ENCODE measurements around the gene DTNBP1. TPM values are rescaled to one million over a fixed set of nuclear protein-coding genes. Genes with fewer than 3 reads are reported as not detected.
A peak's percentile ranks its signal among the peaks of the same experiment; 100 is the strongest.

The DTNBP1 gene
- total RNA-seq, 2 experiments from 2014 or later = 9.8 to 28.0 TPM

DNA sequence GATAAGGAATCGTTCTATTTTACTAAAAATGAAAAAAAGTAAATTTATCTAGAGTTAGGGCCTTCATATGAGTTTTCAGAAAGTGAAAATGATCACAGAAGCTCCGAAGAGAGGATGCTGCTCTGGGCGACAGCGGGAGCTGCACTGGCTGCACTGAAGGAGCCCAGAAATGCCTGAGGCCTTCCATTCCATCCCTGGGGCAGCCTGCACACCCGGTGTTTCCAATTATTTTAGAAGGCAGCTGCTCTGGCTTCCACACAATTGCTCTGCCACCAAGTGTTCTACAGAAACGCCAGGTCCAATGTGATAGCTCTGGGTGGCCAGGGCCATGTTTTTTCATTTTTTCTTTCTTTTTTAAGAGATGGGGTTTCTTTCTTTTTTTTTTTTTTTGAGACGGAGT lies 3.6 kb downstream of the DTNBP1 start:
- Histone ChIP-seq H3K9me3 (ENCODE audit: low read length) (no peaks in the 10 kb centered on the region), H3K4me2 (ENCODE audit: low read length) (peak overlapping the region; percentile 67), H3K4me1 (ENCODE audit: insufficient read depth, low read length, poor library complexity, severe bottlenecking) (peaks cover 54% of the 10 kb centered on the region), H4K20me1 (ENCODE audit: insufficient read depth, low read length) (no peaks in the 10 kb centered on the region), H3K4me3 (ENCODE audit: low read depth, low read length, poor library complexity, severe bottlenecking) (no peak overlapping the region), H3K79me2 (ENCODE audit: insufficient read depth, low read depth, low read length) (peaks cover 51% of the 10 kb centered on the region; the same call in 1 of the 2 replicates), H3K27ac (ENCODE audit: low read depth, low read length, poor library complexity, severe bottlenecking) (peak overlapping the region; percentile 75), H3K36me3 (ENCODE audit: insufficient read depth, low read length) (no peaks in the 10 kb centered on the region; the same call in 1 of the 2 replicates), H3K9me2 (ENCODE audit: insufficient read depth, low read length) (no peaks in the 10 kb centered on the region), H2AFZ (ENCODE audit: low read length) (peak overlapping the region; percentile 10; the same call in 1 of the 2 replicates)
- ChIA-PET POLR2A (interaction anchor here (0.6 to 2.3 kb wide), 9 partner anchors 9 to 825 kb away, joined by 3 to 12 read pairs (median 4); no protein-coding TSS in a partner anchor), CTCF (ENCODE audit: unreplicated experiment) (no interaction called here)
- BruUV-seq (replicated peaks) = no TSS peak
- TF ChIP-seq EZH2phosphoT487 (IDR thresholded peaks at IDR 0.05; ENCODE audit: borderline replicate concordance, low read depth, low read length) = no peak
- TF ChIP-seq CTCF (conservative IDR thresholded peaks at IDR 0.05; ENCODE audit: low read length) = no peak
- intact Hi-C loops (cut with micrococcal nuclease; ENCODE audit: unreplicated experiment) = loop anchor here (5.0 kb wide), 1 partner anchor 412 kb away; the partner anchor contains the start of gene JARID2
- DNase-seq (ENCODE audit: low spot score) = no peak

GRCh38 chr6:15658181-15658744 lies 4.6 kb downstream of the DTNBP1 start:
- intact Hi-C loops (cut with micrococcal nuclease; ENCODE audit: unreplicated experiment) = loop anchor here (5.0 kb wide), 1 partner anchor 411 kb away; the partner anchor contains the start of gene JARID2
- POLR2A ChIA-PET = interaction anchor here (0.9 to 2.2 kb wide), 5 partner anchors 9 to 556 kb away, joined by 3 to 6 read pairs (median 3); no protein-coding TSS in a partner anchor

More at GRCh38 chr6:15658181-15658744, 4.6 kb downstream of the DTNBP1 start:
- Histone ChIP-seq H3K36me3 (ENCODE audit: insufficient read depth, low read length) (no peaks in the 10 kb centered on the region; the same call in 1 of the 2 replicates), H2AFZ (ENCODE audit: low read length) (peak overlapping the region; percentile 10; the same call in 1 of the 2 replicates), H3K79me2 (ENCODE audit: insufficient read depth, low read depth, low read length) (peaks cover 60% of the 10 kb centered on the region), H3K4me1 (ENCODE audit: insufficient read depth, low read length, poor library complexity, severe bottlenecking) (peaks cover 63% of the 10 kb centered on the region), H3K27ac (ENCODE audit: low read depth, low read length, poor library complexity, severe bottlenecking) (peak overlapping the region; percentile 75), H4K20me1 (ENCODE audit: insufficient read depth, low read length) (no peaks in the 10 kb centered on the region), H3K4me3 (ENCODE audit: low read depth, low read length, poor library complexity, severe bottlenecking) (peak overlapping the region; percentile 32), H3K9me2 (ENCODE audit: insufficient read depth, low read length) (no peaks in the 10 kb centered on the region), H3K4me2 (ENCODE audit: low read length) (peak overlapping the region; percentile 67), H3K9me3 (ENCODE audit: low read length) (no peaks in the 10 kb centered on the region)
- BruUV-seq (replicated peaks) = no TSS peak
- peak; percentile 82 for DNase-seq (ENCODE audit: low spot score)
- CTCF ChIA-PET (ENCODE audit: unreplicated experiment) = interaction anchor here (0.5 kb wide), 1 partner anchor 323 kb away, joined by 5 read pairs; no protein-coding TSS in a partner anchor
- TF ChIP-seq EZH2phosphoT487 (IDR thresholded peaks at IDR 0.05; ENCODE audit: borderline replicate concordance, low read depth, low read length) (no peak), CTCF (conservative IDR thresholded peaks at IDR 0.05; ENCODE audit: low read length) (no peak)

Measured in OCI-LY7 (cell line).